ENCODE results near the gene UNK. TPM values are rescaled to one million over a fixed set of nuclear protein-coding genes. Genes with fewer than 3 reads are reported as not detected.

UNK gene
- total and polyA plus RNA-seq, 9 of the 15 experiments (the other 6 are each of a cell fraction or from before 2014, with no cell fraction given): 12.8 to 38.6 (median 24.8) TPM

GRCh38 chr17:75843577-75844529 is 59.2 kb downstream of the UNK start, which contains the start of gene UNC13D (continued):
- TF ChIP-seq CUX1 (CRISPR knock-in tag; IDR thresholded peaks at IDR 0.05) (no peak), HEY1 (CRISPR knock-in tag; IDR thresholded peaks at IDR 0.05; ENCODE audit: borderline replicate concordance) (no peak), HDAC6 (IDR thresholded peaks at IDR 0.05; ENCODE audit: low read depth, low read length) (no peak), YBX1 (IDR thresholded peaks at IDR 0.05) (no peak), SMARCA4 (IDR thresholded peaks at IDR 0.05) (peak; percentile 61), NCOR1 (IDR thresholded peaks at IDR 0.05) (peak; percentile 35; the same call in 1 of the 2 replicates), ZBTB7A (IDR thresholded peaks at IDR 0.05; ENCODE audit: borderline replicate concordance, control insufficient read depth, low read depth, low read length) (no peak; the same call in 1 of the 2 replicates), BACH1 (tag; IDR thresholded peaks at IDR 0.05) (no peak), NR2C2 (CRISPR knock-in tag; IDR thresholded peaks at IDR 0.05) (peak; percentile 48), NR2C2 (tag; IDR thresholded peaks at IDR 0.05) (peak; percentile 85), PCBP2 (IDR thresholded peaks at IDR 0.05; ENCODE audit: low read depth, low read length, poor library complexity, severe bottlenecking) (no peak), POLR2B (IDR thresholded peaks at IDR 0.05; ENCODE audit: low read depth, partially characterized antibody) (no peak), SRSF3 (IDR thresholded peaks at IDR 0.05; ENCODE audit: insufficient read depth, low read length) (no peak), ZFP36 (IDR thresholded peaks at IDR 0.05; ENCODE audit: low read depth, low read length, partially characterized antibody) (no peak), MCM5 (IDR thresholded peaks at IDR 0.05; ENCODE audit: low read depth) (no peak), FOSL1 (tag; conservative IDR thresholded peaks at IDR 0.05) (no peak; the same call in 1 of the 2 replicates), CSDE1 (IDR thresholded peaks at IDR 0.05) (no peak), JUND (IDR thresholded peaks at IDR 0.05; ENCODE audit: borderline replicate concordance, low read depth, low read length) (peak; percentile 86), JUND (tag; IDR thresholded peaks at IDR 0.05; ENCODE audit: borderline replicate concordance, low read depth, low read length) (peak; percentile 73; the same call in 2 of the 3 replicates), ATF3 (IDR thresholded peaks at IDR 0.05) (peak; percentile 80), ATF3 (CRISPR knock-in tag; conservative IDR thresholded peaks at IDR 0.05) (no peak)
